BJ (cell line): ENCODE data around the gene PROSER3. TPM values are rescaled to one million over a fixed set of nuclear protein-coding genes. Genes with fewer than 3 reads are reported as not detected.

ENCODE experiments used
- CTCF ChIA-PET: fragments of 350-600 bp; formaldehyde crosslinking; extraction: SDS; loops from one replicate; lab custom pipeline; 2021; ENCODE audit warnings: antibody characterized with exemption, inconsistent platforms; lab: Yijun Ruan, JAX
- POLR2A ChIA-PET: fragments of 300-600 bp; sonication (Branson Sonifier 250); formaldehyde crosslinking; extraction: SDS; loops from one replicate; lab custom pipeline; 2021; ENCODE audit warnings: antibody characterized with exemption; lab: Charles Lee
- DNase-seq: peaks from one replicate; pipeline ENCODE4 v3.0.0-alpha.2; 2011; ENCODE audit warnings: low read depth
- H3K27me3 ChIP-seq: 2 replicates; pipeline ENCODE4 v1.6.0; 2011; ENCODE audit warnings: low read length; ENCODE audit not compliant: control insufficient read depth, insufficient read depth
- H3K36me3 ChIP-seq: 2 replicates; pipeline ENCODE4 v1.5.1; 2011; ENCODE audit warnings: low read length; ENCODE audit not compliant: control insufficient read depth, insufficient read depth
- H3K4me3 ChIP-seq: 2 replicates; pipeline ENCODE4 v1.5.1; 2011; ENCODE audit warnings: low read depth, mild to moderate bottlenecking, control low read depth, low read length
- polyA plus RNA-seq: library from polyadenylated mRNA; depleted of rRNA; stranded (reverse); fragments of >200 nt; gene quantifications from 2 replicates; pipeline ENCODE4 v1.2.3, GENCODE V29; 2011
- TF ChIP-seq, protein P1 (sequence below): IDR thresholded peaks from 2 replicates; pipeline ENCODE4 v1.5.1; 2011; ENCODE audit warnings: low read depth, mild to moderate bottlenecking, control low read depth, inconsistent platforms, low read length, moderate library complexity; ENCODE audit not compliant: insufficient read depth

The PROSER3 gene
- polyA plus RNA-seq, 1 experiment = 9.4 TPM

- POLR2A ChIA-PET = no interaction called here
- no peak for DNase-seq
- TF ChIP-seq, protein P1, sequence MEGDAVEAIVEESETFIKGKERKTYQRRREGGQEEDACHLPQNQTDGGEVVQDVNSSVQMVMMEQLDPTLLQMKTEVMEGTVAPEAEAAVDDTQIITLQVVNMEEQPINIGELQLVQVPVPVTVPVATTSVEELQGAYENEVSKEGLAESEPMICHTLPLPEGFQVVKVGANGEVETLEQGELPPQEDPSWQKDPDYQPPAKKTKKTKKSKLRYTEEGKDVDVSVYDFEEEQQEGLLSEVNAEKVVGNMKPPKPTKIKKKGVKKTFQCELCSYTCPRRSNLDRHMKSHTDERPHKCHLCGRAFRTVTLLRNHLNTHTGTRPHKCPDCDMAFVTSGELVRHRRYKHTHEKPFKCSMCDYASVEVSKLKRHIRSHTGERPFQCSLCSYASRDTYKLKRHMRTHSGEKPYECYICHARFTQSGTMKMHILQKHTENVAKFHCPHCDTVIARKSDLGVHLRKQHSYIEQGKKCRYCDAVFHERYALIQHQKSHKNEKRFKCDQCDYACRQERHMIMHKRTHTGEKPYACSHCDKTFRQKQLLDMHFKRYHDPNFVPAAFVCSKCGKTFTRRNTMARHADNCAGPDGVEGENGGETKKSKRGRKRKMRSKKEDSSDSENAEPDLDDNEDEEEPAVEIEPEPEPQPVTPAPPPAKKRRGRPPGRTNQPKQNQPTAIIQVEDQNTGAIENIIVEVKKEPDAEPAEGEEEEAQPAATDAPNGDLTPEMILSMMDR = no peak
- Histone ChIP-seq H3K27me3 (peaks cover 3% of the 10 kb centered on the region), H3K36me3 (no peaks in the 10 kb centered on the region), H3K4me3 (no peak within 1 kb of the TSS)
- CTCF ChIA-PET = interaction anchor here (1.0 kb wide), 1 partner anchor 120 kb away, joined by 7 read pairs; no protein-coding TSS in a partner anchor
Observed at GRCh38 chr19:35812220-35813042, 54.5 kb downstream of the PROSER3 start, which contains the start of gene PRODH2. Gene PRODH2 (minus strand): TSS chr19:35812845. CDS start chr19:35812805, 40 bp downstream.

GRCh38 chr19:35813043-35813890 is 55.3 kb downstream of the PROSER3 start:
- peaks cover 1% of the 10 kb centered on the region for H3K27me3 ChIP-seq
- DNase-seq = no peak
- ChIA-PET POLR2A (no interaction called here), CTCF (no interaction called here)
- TF ChIP-seq, protein P1 = no peak
- no peak overlapping the region for H3K4me3 ChIP-seq
- H3K36me3 ChIP-seq = no peaks in the 10 kb centered on the region

GRCh38 chr19:35816262-35816661 is 58.3 kb downstream of the PROSER3 start:
- Histone ChIP-seq H3K4me3 (no peak overlapping the region), H3K36me3 (no peaks in the 10 kb centered on the region), H3K27me3 (peaks cover 1% of the 10 kb centered on the region)
- ChIA-PET CTCF (interaction anchor here (0.8 to 2.2 kb wide), 3 partner anchors 12 to 115 kb away, joined by 3 to 6 read pairs (median 3); no protein-coding TSS in a partner anchor), POLR2A (no interaction called here)
- DNase-seq = no peak
- TF ChIP-seq, protein P1 = no peak

GRCh38 chr19:35816846-35817245 is 58.9 kb downstream of the PROSER3 start:
- Histone ChIP-seq H3K27me3 (peaks cover 1% of the 10 kb centered on the region; the same call in 1 of the 2 replicates), H3K4me3 (no peak overlapping the region), H3K36me3 (no peaks in the 10 kb centered on the region)
- ChIA-PET POLR2A (no interaction called here), CTCF (interaction anchor here (0.8 to 2.2 kb wide), 3 partner anchors 13 to 114 kb away, joined by 3 to 6 read pairs (median 3); no protein-coding TSS in a partner anchor)
- no peak for DNase-seq
- TF ChIP-seq, protein P1 = no peak
